Nephron progenitor cell (in vitro differentiated cells): Measurements from ENCODE around the gene TALDO1.

Source experiments
- DNase-seq: peaks from one replicate; pipeline ENCODE4 v3.0.0; 2021
- H3K27ac Mint-ChIP-seq: 2 replicates; pipeline ENCODE4 v1.8.0; 2021; ENCODE audit warnings: mild to moderate bottlenecking, moderate library complexity, mixed read lengths
- H3K27me3 Mint-ChIP-seq: 2 replicates; pipeline ENCODE4 v1.8.0; 2021; ENCODE audit warnings: mild to moderate bottlenecking, low read depth, mixed read lengths; ENCODE audit not compliant: poor library complexity
- H3K36me3 Mint-ChIP-seq: 2 replicates; pipeline ENCODE4 v1.8.0; 2021; ENCODE audit warnings: low read depth, mixed read lengths
- H3K4me1 Mint-ChIP-seq: 2 replicates; pipeline ENCODE4 v1.8.0; 2021; ENCODE audit warnings: mixed read lengths
- H3K4me3 Mint-ChIP-seq: 2 replicates; pipeline ENCODE4 v1.8.0; 2021; ENCODE audit warnings: mild to moderate bottlenecking, moderate library complexity, mixed read lengths
- H3K9me3 Mint-ChIP-seq: 2 replicates; pipeline ENCODE4 v1.8.0; 2021; ENCODE audit warnings: mild to moderate bottlenecking, moderate library complexity, mixed read lengths
- TF ChIP-seq, protein P1 (sequence below): fragments of 200-600 bp; sonication (generic); IDR thresholded peaks from 2 replicates; pipeline ENCODE4 v1.5.0; 2021; ENCODE audit warnings: antibody characterized with exemption

The TALDO1 gene

DNA sequence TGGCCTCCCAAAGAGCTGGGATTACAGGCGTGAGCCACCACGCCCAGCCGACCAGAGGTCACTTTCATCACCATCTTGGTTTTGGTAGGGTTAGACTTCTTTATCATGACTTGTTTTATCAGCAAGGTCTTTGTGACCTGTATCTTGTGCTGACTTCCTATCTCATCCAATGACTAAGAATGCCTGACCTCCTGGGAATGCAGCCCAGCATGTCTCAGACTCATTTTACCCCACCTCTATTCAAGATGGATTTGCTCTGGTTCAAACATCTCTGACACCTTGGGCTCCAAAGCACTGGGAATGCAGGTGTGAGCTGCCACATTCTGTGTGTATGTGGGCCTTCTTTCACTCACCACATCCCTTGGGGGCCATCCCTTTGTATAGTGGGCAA lies 5.1 kb upstream of the TALDO1 start:
- Mint-ChIP-seq H3K4me3 (no peak overlapping the region), H3K4me1 (peaks cover 19% of the 10 kb centered on the region), H3K27ac (no peak overlapping the region), H3K9me3 (peaks cover 5% of the 10 kb centered on the region), H3K36me3 (no peaks in the 10 kb centered on the region), H3K27me3 (peaks cover 36% of the 10 kb centered on the region)
- DNase-seq, result no peak
- TF ChIP-seq, protein P1, sequence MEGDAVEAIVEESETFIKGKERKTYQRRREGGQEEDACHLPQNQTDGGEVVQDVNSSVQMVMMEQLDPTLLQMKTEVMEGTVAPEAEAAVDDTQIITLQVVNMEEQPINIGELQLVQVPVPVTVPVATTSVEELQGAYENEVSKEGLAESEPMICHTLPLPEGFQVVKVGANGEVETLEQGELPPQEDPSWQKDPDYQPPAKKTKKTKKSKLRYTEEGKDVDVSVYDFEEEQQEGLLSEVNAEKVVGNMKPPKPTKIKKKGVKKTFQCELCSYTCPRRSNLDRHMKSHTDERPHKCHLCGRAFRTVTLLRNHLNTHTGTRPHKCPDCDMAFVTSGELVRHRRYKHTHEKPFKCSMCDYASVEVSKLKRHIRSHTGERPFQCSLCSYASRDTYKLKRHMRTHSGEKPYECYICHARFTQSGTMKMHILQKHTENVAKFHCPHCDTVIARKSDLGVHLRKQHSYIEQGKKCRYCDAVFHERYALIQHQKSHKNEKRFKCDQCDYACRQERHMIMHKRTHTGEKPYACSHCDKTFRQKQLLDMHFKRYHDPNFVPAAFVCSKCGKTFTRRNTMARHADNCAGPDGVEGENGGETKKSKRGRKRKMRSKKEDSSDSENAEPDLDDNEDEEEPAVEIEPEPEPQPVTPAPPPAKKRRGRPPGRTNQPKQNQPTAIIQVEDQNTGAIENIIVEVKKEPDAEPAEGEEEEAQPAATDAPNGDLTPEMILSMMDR, result no peak

DNA sequence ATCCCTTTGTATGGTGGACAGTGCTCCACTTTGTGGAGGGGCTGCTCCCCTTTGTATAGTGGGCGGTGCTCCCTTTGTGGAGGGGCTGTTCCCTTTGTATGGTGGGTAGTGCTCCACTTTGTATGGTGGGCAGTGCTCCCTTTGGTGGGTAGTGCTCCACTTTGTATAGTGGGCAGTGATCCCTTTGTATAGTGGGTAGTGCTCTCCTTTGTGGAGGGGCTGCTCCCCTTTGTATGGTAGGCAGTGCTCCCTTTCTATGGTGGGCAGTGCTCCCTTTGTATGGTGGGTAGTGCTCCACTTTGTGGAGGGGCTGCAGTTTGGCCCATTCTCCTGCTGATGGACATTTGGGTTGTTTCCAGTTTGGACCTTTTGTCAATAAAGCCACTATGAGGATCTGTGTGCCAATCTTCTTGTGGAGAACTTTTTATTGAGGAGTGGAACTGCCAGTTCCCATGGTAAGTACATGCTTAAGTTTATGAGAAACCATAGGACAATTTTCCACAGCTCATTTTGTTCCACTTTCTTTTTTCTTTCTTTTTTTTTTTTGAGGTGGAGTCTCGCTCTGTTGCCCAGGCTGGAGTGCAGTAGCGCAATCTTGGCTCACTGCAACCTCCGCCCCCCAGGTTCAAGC lies 4.6 kb upstream of the TALDO1 start:
- DNase-seq, result no peak
- no peak overlapping the region for H3K4me3 Mint-ChIP-seq
- H3K4me1 Mint-ChIP-seq, result peaks cover 13% of the 10 kb centered on the region
- no peaks in the 10 kb centered on the region for H3K36me3 Mint-ChIP-seq
- peaks cover 33% of the 10 kb centered on the region for H3K27me3 Mint-ChIP-seq
- TF ChIP-seq, protein P1, result no peak
- no peak overlapping the region for H3K27ac Mint-ChIP-seq
- no peaks in the 10 kb centered on the region for H3K9me3 Mint-ChIP-seq

DNA sequence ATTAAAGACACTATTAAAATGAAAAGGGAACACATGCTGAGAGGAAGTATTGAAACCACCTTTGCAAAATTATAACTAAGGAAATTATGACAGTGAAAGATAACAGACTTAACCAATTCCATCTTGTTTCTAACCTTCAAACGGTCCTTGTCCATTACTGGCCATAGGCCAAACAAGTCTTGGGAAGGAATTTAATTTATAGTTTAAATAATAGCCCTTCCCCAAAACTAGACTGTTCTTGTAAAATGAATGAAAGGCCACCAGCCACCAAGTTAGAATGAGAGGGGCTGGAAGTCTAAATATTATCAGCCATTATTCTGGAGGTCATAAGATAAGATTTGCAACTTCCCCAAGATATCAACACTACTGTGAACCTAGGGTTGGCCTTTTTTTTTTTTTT lies 1.8 kb upstream of the TALDO1 start:
- DNase-seq, result no peak
- no peaks in the 10 kb centered on the region for H3K9me3 Mint-ChIP-seq
- peak overlapping the region; percentile 54 for H3K4me3 Mint-ChIP-seq
- H3K27ac Mint-ChIP-seq, result no peak overlapping the region
- H3K4me1 Mint-ChIP-seq, result peaks cover 25% of the 10 kb centered on the region
- no peaks in the 10 kb centered on the region for H3K36me3 Mint-ChIP-seq
- TF ChIP-seq, protein P1, result no peak
- peaks cover 19% of the 10 kb centered on the region for H3K27me3 Mint-ChIP-seq

DNA sequence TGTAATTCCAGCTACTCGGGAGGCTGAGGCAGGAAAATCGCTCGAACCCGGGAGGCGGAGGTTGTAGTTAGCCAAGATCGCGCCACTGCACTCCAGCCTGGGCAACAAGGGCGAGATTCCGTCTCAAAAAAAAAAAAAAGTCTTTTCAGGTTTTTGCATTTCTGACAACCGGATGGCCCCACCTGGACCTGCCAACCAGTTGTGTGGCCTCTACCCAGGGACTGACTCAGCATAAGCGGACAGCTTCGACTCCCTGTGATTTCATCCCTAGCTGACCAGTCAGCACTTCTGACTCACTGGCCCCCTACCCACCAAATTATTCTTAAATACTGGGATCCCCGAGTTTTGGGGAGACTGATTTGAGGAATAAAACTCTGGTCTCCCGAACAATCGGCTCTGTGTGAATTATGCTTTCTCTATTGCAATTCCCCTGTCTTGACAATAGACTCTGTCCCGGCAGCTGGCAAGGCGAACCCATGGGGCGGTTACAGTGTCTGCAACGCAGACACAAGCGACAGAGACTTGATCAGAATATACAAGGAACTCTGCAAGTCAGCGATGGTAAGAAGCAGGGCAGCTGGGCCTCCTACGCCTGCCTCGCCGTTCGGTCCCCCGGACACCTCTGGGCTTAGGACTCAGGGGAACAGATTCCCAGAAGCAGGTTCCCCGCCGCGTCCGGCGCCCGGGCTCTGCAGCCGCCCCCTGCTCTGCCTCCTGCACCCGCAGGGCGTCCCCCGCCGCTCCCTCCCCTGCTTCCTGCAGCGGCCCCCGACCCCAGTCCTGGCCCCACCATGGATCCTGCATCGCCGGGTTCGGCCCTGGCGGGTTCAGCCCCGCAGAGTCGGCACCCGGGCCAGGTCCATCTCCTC lies 741 bp upstream of the TALDO1 start:
- H3K4me1 Mint-ChIP-seq, result peaks cover 25% of the 10 kb centered on the region
- TF ChIP-seq, protein P1, result no peak
- peak overlapping the region; percentile 83 for H3K4me3 Mint-ChIP-seq
- no peaks in the 10 kb centered on the region for H3K9me3 Mint-ChIP-seq
- H3K27ac Mint-ChIP-seq, result no peak overlapping the region
- no peaks in the 10 kb centered on the region for H3K36me3 Mint-ChIP-seq
- no peak for DNase-seq
- H3K27me3 Mint-ChIP-seq, result peaks cover 19% of the 10 kb centered on the region

DNA sequence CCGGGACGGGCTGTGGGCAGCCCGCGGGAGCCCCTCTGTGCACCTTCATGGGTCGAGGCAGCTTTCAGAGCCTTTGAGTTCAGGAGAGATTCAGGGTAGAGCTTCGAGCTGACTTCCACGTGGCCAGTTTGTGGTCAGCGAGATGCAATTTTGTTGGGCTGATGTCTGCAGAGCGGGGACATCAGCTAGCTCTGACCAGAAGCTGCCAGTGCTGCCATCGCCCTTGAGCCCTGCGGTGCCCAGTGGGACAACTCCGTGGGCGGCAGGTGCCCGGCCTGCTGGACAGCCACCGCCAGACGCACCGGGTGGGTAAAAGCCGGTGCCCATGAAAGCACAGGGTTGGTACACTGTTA lies 719 bp downstream of the TALDO1 start:
- H3K4me1 Mint-ChIP-seq, result peaks cover 25% of the 10 kb centered on the region
- peak overlapping the region; percentile 80 for H3K4me3 Mint-ChIP-seq
- no peak overlapping the region for H3K27ac Mint-ChIP-seq
- H3K27me3 Mint-ChIP-seq, result peaks cover 17% of the 10 kb centered on the region
- no peaks in the 10 kb centered on the region for H3K9me3 Mint-ChIP-seq
- TF ChIP-seq, protein P1, result no peak
- H3K36me3 Mint-ChIP-seq, result peaks cover 9% of the 10 kb centered on the region
- DNase-seq, result no peak
